Right lung (tissue), 5 donors: ENCODE data around the gene PIM3. TPM values are rescaled to one million over a fixed set of nuclear protein-coding genes. Genes with fewer than 3 reads are reported as not detected.

ENCODE experiments used
- DNase-seq, 2 donors: peaks; one replicate each; pipeline ENCODE4 v3.0.0-alpha.2; 2013
- polyA plus RNA-seq, 5 donors: library from polyadenylated mRNA; unstranded; fragments of 120-200 nt; gene quantifications; one replicate each; pipeline versions ENCODE4 v1.2.1 to v1.2.3, GENCODE V29; 2013; ENCODE audit warnings: inconsistent platforms in 1 of 5, low replicate concordance in 1 of 5; ENCODE audit not compliant: insufficient read length in 5 of 5, insufficient read depth in 1 of 5

PIM3 gene
- polyA plus RNA-seq, 5 donors = 23.1 to 45.0 (median 30.2) TPM

DNA sequence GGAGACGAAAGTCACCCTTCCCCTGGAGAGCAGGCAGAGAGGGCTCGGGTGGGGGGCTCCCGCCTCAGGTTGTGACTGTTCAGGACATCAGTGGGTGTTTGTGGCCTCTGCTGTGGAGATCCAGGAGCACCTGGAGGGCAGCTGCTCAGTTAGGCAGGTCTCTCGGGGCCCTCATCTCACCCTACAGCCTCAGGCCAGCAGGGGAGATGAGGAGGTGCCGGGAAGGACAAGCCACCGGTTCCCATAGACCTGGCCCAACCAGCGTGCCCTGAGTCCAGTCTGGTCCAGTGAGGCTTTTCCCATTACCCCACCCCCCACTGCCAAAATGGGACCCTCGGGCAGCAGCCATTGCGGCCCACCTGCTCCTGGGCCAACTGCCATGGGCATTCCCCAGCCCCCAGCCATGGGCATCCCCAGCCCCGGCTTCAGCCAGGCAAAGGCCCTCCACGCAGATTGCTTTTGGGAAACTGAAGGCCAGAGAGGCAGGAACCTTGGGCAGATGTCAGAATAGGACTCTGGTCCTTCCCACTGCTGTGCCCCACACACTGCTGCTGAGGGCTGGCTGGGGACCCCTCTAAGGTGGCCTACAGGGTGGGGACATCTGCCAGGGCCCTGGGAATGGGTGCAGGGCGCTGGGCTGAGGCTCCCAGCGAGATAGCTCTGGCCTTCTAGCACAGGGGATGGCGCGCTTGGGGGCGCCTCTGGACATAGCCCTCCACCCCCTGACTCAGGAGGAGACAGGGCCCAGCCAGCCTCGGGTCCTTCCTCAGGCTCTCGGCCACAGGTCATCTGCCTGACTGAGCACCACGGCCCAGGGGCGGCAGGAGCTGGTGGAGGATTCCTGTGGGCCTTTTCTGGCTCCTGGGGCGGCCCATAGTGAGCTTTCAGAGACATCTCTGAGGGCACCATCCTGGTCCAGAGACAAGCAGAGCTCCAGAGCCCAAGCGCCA is 4.8 kb downstream of the PIM3 start:
- DNase-seq = no peak

DNA sequence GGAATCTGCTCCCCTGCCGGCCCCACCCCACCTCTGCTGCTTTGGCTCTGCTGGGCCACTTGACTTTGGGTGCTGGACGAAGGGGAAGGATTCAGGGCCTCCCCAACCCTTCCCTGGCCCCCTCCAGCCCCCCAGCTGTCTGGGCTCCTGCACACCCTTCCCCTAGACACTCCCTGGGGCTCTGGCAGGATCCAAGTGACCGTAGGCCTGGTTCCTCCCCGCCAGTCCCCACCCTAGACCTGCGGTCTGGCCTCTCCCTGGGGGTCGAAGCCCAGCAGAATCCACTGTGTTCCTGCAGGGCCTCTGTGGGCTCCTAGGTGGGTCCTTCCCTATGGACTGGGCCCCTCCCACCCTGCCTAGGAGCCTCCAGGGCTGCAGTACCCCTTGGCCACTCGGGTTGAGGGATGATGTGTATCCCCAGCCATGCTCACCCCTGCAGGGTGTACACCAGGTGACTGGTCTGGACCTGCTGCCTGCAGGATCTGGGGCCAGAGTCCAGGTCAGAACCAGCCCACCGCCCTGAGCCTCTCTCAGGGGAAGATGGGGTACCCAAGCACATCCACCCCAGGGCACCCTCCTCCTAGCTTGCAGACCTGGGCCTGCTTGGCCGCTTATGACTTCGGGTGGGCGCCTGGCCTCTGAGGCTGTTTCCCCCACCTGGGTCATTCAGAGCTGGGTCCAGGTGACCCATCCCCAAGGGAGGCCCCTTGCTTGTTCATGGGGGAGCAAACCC is 5.6 kb downstream of the PIM3 start:
- no peak for DNase-seq

DNA sequence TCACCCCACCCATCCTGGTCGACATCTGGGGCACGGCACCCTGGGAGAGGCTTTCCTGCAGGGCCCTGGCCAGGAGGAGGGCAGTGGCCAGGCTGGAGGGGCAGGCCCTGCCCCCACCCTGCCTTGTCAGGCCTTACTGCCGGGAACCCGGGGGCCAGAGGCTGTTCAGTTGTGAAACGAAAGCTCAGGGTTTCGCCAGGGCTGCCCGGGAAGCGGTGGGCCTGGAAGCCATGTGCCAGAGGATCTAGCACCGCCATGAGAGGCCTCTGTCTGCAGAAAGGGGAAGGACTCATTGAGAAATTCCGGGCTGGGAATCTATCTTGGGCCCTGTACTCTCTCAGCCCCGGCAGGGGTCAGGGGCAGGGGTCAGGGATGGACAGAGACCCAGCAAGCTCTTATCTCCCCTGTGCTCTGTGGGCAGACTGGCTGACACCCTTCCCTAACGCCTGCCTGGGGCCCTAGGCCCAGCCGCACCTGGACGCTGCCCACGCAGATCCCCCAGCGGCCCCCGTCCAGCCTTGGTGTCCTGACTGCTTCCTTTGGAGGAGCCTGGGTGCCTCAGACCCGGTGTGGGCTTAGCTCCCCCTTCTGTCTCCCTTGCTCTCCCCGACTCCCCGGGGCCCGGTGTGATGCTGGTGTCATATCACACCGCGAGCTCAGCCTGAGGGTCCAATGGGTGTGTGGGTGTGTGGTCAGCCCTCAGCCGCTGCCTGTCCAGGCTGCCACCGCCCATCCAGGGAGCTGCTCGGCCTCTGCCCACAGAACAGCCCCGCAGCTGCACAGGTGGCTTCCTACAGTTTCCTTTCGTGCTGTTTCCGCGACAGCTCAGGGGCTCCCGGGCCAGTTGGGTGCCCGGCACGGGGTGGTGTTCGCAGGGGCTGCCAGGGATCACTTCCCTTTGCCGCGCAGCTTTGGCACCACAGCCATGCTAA is 6.5 kb downstream of the PIM3 start:
- no peak for DNase-seq

DNA sequence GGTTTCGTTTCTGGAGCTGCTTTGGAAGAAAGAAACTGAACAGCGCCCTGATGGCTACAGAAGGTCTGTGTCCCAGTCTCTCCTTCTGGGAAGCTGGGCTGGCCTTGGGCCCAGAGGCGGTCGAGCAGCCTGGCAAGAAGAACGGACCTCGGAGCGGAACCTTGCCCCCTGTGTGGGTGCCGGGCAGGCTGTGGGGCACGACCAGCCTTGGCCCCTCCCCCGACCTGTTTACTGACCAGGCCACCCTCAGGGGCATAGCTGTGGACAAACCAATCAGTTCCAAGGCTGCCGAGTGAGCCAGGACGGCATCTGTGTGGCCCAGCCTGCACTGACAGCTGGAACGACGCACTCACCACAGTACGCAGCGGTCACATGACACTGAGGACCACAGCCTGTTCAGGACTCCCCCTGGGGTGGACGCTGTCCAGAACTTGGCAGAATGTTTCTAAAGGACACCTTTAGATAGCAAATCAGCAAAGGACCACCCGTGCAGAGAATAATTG is 7.2 kb downstream of the PIM3 start:
- DNase-seq = no peak

DNA sequence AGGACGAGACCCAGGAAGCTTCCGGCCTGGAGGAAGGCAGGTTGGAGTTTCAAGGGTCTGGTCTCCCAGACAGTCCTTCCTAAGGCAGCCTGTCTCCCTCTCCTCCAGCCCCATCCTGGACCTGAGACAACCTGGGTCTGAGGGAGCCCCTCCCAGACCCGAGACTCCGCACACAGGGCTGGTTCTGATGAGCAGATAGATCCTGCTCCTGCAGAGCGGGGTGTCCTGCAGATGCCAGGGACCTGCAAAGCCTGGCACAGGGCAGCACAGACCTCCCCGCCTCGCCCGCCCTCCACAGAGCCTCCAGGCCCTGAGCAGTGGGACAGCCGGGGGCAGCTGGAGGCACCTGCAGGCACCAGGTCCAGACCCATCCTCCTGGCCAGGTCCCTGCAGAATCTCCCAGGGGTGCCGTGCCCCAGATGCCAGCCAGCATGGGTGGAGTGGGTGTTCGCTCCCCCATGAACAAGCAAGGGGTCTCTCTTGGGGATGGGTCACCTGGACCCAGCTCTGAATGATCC is 7.8 kb downstream of the PIM3 start:
- DNase-seq = no peak

DNA sequence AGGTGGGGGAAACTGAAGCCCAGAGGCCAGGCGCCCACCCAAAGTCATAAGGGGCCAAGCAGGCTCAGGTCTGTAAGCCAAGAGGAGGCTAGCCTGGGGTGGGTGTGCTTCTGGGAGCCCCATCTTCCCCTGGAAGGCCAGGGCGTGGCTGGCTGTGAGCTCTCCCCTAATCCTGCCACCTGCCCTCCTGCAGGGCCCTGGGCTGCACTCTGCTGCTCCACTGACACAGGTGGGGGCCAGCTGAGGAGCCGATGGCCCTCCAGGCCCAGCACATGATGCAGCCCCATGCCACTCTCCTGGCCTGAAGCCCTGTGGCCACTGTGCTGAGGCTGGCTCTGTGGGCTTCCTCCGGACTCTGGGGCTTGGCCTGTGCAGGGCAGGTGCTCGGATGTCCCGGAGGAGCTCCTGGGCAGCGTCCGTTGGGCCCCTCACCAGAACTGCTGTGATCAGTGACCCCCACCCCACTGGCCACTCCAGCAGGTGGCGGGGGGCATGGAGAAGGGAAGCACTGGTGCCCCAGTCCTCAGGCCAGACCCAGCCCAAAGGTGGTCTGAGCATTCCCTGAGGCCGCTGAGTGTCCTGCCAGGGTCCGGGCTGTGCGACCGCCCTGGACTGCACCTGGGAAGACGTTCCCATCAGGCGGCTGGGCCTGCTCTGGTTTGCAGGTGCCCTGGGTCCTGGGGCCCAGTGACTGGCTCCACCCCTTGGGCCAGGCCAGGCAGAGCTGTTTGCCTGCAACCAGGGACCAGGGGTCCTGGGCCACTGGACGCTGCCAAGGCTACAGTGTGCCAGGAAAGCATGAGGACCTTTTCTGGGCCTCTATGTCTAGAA is 8.5 kb downstream of the PIM3 start:
- no peak for DNase-seq

DNA sequence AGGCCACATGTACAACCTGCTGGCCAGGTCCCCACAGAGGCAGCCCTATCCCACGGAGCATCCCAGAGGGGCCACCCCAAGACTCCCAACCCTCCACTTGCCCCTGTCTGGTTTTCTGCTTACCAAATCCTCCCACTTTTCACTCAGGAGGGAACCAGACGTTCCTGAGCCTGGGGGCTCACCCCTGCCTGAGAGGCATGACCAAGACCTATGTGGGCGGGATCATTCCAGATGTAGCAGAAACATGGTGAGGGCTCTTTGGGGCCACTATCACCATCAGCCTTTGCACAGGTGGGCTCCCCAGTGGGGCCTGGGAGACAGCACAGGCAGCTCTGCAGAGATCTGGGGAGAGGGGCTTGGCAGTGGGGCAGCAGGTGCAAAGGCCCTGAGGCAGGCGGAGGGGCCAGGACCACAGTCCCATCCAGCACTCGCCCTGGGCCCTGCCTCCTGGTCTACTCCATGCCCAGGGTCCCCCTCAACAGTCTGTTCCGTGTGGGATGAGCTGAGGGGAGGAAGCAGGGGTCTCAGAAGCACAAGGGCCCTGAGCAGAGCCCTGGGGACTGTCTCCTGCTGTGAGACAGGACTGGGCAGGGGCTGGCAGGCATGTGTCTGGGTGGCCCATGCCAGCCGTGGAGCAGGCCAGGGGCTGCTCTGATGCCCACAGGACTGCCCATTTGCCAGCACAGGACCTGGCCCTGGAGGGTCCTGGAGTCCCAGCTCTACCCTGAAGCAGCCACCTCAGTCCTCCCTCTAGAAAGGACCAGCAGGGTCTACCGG is 9.4 kb downstream of the PIM3 start:
- no peak for DNase-seq

DNA sequence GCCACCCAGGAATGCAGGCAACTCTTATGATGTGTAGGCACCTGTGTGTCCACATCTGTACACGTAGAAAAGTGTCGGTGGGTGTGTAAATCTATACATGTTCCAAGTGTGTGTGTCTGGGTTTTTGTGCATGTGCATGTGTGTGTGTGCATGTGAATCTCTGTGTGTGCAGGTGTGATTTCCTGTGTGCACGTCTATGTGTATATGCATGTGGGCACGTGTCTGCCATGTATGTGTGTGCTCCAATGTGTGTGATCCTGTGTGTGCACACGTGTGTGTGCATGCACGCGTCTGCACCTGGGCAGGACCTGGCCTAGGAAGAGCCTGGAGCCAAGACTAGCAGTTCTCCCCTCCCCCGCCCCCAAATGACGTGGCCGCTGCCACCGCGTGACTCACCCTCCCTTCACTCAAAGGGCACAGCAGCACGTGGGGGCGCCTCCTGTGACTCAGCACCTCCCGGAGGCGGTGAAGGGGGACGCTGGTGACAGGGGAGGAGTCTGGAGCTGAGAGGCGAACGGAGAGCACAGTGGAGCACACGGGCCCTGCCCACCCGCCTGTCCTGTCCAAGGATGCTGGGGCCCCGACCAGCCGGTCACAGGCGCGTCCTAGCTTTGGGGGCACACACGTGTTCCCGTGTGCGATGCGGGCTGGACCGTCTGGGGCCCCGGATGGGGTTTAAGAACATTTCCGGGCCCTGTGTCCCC is 10.1 kb downstream of the PIM3 start:
- peak in 1 of 2 donors; percentile 63 for DNase-seq

DNA sequence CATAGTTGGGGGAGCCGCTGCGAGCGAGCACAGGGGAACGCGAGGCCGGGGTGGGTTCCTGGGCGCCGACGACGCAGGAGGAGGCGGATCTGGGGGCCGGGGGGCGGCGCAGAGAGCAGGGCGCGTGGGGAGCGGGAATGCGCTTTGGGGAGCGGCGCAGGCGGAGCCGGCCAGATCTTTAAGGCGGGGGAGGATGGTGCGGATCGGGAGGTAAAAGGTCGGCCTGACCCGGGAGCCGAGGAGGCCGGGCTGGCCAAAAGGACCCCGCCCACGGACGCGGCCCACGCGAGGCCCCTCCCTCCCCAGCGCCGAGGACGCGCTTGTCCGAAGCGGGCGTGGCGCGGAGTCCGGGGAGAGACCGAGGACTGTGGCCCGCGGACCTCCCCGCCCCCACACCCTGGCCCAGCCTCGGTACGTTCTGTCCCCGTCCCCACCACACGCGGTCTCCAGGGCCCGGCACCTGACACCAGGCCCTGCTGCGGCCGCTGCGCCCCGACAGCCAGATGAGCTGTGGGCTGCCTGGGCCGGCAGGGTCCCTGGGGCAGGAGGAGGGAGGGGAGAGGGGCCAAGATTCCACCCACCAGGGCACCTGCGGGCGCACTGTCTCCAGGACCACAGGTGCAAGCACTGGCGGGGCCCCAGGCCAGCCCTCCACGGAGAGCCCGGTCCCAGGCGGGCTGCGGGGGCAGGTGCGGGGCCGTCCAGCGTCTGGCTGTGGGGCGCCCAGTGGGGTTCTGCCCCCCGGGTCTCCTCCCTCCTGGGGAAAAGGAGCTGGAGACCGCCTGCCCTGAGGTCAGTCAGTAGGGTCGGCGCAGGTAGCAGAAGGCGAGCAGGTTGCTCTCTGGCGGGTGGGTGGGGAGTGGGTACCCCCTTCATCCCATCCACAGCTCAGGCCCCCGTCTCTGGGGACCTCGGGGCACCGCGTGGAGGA is 10.9 kb downstream of the PIM3 start:
- DNase-seq = no peak

DNA sequence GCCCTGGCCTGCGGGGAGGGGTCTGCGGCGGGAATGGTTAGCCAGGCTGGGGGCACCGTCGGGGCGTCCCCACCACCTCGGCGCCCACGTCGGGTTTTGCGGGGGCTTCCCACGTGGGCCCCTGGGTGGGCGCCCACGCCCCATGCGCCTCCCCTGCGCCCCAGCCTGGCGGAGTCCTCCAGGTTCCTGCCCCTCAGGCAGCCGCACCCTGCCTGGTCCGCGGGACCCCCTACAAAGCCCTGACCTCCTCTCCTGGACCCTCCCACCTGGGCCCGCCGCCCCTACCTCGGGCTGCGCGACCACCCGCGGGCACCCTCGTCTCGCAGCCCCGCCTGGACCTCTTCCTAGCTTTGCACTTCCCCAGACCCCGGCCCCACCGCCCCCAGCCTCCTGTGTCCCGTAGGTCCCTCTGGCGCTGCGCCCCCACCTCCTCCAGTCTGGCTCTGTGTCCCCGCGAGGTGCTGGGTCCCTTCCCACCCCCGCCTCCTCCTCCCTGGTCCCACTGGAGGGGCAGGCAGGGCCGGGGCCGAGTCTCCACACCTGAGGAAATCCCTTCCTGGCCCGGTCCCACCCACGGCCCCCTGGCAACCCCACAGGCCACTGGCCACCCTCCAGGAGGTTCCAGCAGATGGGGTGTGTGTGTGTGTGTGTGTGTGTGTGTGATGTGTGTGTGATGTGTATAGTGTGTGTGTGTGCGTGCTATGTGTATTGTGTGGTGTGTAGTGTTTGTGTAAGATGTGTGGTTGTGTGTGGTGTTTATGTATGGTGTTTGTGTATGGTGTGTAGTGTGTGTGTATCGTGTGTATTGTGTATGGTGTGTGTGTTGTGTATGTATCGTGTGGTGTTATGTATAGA is 11.8 kb downstream of the PIM3 start:
- DNase-seq = no peak

DNA sequence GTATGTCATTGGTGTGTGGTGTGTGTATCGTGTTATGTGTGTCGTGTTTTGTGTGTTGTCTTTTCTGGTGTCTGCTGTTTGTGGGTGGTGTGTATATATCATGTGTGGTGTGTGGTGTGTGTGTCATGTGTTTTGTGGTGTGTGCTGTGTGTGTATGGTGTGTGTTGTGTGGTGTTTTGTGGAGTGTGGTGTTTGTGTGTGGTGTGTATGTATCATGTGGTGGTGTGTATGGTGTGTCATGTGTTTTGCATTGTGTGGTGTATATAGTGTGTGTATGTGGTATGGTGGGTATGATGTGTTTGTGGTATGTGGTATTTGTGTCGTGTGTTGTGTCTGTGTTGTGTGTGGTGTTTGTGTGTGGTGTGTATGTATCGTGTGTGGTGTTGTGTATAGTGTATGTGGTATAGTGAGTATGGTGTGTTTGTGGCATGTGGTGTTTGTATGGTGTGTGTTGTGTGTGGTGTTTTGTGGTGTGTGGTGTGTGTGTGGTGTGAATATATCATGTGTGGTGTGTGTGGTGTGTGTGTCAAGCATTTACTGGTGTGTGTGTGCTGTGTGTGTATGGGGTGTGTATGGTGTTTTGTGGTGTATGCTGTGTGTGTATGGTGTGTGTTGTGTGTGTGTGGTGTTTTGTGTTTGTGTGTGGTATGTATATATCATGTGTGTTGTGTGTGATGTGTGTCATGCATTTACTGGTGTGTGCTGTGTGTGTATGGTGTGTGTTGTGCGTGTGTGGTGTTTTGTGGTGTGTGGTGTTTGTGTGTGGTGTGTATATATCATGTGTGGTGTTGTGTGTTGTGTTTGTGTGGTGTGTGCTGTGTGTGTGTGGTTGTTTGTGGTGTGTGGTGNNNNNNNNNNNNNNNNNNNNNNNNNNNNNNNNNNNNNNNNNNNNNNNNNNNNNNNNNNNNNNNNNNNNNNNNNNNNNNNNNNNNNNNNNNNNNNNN is 12.7 kb downstream of the PIM3 start:
- no peak for DNase-seq

DNA sequence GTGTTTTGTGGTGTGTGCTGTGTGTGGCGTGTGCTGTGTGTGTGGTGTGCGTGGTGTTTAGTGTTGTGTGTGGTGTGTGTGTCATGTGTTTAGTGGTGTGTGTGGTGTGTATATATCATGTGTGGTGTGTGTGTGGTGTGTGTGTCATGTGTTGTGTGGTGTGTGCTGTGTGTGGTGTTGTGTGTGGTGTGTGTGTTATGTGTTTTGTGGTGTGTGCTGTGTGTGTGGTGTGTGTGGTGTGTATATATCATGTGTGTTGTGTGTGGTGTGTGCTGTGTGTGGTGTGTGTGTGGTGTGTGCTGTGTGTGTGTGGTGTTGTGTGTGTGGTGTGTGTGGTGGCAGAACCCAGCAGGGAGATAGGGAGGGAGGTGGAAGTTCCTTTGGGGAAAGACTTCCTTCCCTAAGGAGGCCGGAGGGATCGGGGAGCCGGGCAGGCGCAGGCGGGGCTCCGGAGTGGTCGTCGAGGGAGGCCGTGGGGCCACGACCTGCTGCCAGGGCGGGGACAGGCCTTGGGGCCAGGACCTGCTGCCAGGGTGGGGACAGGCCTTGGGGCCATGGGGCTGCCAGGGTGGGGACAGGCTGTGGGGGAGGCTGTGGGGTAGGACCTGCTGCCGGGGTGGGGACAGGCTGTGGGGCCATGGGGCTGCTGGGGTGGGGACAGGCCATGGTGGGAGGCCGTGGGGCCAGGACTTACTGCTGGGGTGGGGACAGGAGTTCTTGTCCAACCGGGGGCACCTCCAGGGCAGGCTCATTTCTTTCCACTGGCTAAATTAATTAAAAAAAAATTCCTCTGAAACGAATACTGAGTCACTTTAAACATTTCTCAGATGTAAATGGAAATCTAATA is 15.2 kb downstream of the PIM3 start:
- DNase-seq = no peak

DNA sequence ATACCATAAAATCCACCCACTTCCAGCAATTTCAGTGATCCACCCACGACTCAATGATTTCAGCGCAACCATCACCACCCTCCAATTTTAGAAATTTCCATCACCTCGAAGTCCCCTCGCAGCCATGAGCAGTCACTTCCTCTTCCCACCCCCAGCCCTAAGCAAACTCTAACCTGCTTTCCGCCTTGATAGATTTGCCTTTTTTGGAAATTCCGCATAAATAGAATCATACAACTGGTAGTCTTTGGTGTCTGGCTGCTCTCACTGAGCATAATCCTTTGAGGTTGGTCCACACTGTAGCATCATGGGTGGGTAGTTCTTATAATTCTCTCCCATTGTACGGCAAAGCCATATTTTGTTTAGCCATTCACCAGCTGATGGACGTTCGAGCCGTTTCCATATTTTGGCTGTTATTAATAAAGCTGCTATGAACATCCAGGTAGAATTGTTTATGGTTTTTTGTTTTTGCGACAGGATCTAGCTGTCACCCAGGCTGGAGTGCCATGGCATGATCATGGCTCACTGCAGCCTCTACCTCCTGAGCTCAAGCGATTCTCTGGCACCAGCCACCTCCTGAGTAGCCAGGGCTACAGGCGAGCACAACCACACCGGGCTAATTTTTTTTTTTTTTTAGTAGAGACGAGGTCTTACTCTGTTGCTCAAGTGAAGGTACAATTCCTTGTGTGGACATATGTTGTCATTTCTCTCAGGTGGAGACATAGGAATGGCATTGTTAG is 16.0 kb downstream of the PIM3 start:
- no peak for DNase-seq

DNA sequence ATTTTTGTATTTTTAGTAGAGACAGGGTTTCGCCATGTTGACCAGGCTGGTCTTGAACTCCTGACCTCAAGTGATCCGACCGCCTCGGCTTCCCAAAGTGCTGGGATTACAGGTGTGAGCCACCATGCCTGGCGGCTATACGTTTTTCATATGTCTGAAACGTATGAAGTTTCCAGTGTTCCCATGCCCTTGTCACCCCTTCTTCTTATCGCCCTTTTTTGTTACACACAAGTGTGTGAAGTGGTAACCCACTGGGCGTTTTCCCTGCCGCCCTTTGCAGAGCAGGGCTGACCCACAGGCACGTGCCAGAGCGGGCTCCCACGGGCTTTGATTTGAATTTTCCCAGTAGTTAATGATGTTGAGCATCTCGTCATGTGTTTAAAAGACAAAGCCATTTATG is 17.0 kb downstream of the PIM3 start:
- no peak for DNase-seq
